Measurements from ENCODE around the gene CNIH1.

CNIH1 gene

GRCh38 chr14:54440873-54441868, at the start of gene CNIH1:
Gene CNIH1 (minus strand): TSS chr14:54441374. CDS start chr14:54441327, 47 bp downstream.
- peak; percentile 94 to 98 for DNase-seq (ENCODE audit: low read depth in 1 of 2, low spot score in 1 of 2)
- no peak for TF ChIP-seq JUND (IDR thresholded peaks at IDR 0.05; ENCODE audit: low read depth)
- in situ Hi-C loops (cut with HindIII; ENCODE audit: low pct_unique_long_range_greater_than_20kb, low sequenced_read_pairs), result no loop called here

DNA sequence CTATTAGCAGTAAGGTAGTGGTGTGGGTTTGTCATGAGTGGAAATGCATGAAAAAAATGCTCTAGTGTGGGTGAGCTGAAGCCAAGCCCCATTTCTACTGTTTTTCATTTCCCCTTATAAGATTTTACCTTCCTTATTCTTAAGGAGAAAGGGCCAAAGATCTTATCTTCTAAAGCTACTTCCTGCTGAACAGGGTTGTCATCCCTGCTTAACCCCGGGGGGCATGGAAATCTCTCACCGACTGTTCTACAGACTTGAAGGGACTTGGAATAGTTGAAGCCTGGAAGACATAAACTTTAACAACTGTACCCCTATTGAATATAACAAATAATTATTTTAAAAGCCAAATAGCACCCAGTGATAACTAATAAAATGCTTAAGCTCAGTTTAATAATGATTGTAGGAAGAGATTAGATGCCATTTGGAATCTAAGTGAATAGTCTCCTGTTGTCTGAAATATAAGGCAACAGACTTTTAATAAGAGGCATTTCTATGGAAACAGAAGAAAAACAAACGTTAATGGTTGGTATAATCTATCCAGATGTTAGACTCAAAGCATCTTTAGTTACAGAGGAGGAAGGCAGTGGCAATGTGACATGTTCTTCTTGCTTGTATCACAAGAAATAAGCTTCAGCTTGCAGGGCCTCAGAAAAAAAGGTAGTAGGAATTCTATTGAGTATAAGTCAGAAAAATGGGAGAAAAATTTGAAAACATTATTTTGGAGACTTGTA, 49.4 kb upstream of the CNIH1 start:
- in situ Hi-C loops (cut with HindIII; ENCODE audit: low pct_unique_long_range_greater_than_20kb, low sequenced_read_pairs), result no loop called here
- peak in 1 of 2 experiments; percentile 83 for DNase-seq (ENCODE audit: low read depth in 1 of 2, low spot score in 1 of 2)
- no peak for TF ChIP-seq JUND (IDR thresholded peaks at IDR 0.05; ENCODE audit: low read depth)

GRCh38 chr14:54489731-54490444, 48.7 kb upstream of the CNIH1 start:
- peak in 1 of 2 experiments; percentile 64 for DNase-seq (ENCODE audit: low read depth in 1 of 2, low spot score in 1 of 2)
- TF ChIP-seq JUND (IDR thresholded peaks at IDR 0.05; ENCODE audit: low read depth), result no peak
- in situ Hi-C loops (cut with HindIII; ENCODE audit: low pct_unique_long_range_greater_than_20kb, low sequenced_read_pairs), result no loop called here

- TF ChIP-seq JUND (IDR thresholded peaks at IDR 0.05; ENCODE audit: low read depth), result no peak
- no peak for DNase-seq (ENCODE audit: low read depth in 1 of 2, low spot score in 1 of 2)
- in situ Hi-C loops (cut with HindIII; ENCODE audit: low pct_unique_long_range_greater_than_20kb, low sequenced_read_pairs), result no loop called here
Measured at GRCh38 chr14:54489318-54489683, 48.1 kb upstream of the CNIH1 start.

DNA sequence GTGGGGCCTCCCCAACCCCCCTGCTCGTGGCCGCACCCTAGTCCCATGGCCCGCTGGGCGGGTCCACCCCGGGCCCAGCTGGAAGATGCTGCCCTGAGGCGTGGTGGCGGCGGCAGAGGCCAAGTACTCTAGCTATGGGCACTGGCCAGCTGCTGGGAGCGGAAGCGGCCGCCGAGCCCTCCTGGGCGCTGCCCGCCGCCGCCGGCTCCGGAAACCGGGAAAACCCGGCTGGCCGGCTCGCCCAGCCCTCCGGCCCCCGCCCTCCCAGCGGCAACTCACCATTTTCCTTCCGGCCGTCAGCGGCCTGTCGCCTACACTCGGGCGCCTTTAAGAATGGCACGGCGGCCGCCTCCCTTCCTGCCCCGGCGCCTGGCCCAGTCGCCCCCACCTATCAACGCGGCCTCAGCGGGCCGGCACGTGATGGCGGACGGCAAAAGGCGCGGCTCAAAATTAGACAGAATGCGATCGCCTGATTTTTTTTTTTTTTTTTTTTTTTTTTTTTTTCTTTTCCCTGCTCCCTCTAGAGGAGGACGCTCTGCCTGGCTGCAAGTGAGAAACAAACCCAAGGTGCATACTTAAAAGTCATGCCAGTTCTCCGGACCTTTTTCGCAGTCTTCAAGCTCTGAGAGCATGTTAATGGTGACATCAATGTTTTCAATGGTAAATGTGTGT, 47.6 kb upstream of the CNIH1 start, which contains the start of gene GMFB:
Gene GMFB, minus strand, starts transcription at position 335 of the 672 bp plus-strand sequence. Its CDS starts 53 bp downstream, at position 282.
- peak; percentile 88 to 96 for DNase-seq (ENCODE audit: low read depth in 1 of 2, low spot score in 1 of 2)
- TF ChIP-seq JUND (IDR thresholded peaks at IDR 0.05; ENCODE audit: low read depth), result no peak
- in situ Hi-C loops (cut with HindIII; ENCODE audit: low pct_unique_long_range_greater_than_20kb, low sequenced_read_pairs), result no loop called here

GRCh38 chr14:54488318-54488645, 47.1 kb upstream of the CNIH1 start:
- no peak for TF ChIP-seq JUND (IDR thresholded peaks at IDR 0.05; ENCODE audit: low read depth)
- no peak for DNase-seq (ENCODE audit: low read depth in 1 of 2, low spot score in 1 of 2)
- in situ Hi-C loops (cut with HindIII; ENCODE audit: low pct_unique_long_range_greater_than_20kb, low sequenced_read_pairs), result no loop called here

DNA sequence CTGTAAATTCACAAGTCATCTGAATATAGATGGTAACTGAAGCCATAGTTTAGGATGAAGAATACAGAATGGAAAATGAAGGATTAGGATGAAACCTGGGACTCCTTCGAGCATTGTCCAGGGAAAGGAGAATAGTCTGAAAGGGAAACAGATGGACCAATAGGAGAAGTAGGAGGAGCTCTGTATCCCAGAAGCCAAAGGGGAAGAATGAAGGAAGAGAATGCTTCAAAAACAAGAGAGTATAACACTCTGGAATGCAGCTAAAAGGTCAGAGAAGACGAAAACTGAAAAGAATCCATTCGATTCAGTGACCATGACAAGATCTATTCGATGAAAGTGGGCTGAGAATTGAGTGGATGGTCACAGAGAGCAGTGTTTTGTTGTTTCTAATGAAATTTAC, 46.6 kb upstream of the CNIH1 start:
- in situ Hi-C loops (cut with HindIII; ENCODE audit: low pct_unique_long_range_greater_than_20kb, low sequenced_read_pairs), result no loop called here
- TF ChIP-seq JUND (IDR thresholded peaks at IDR 0.05; ENCODE audit: low read depth), result no peak
- peak; percentile 70 to 78 for DNase-seq (ENCODE audit: low read depth in 1 of 2, low spot score in 1 of 2)

DNA sequence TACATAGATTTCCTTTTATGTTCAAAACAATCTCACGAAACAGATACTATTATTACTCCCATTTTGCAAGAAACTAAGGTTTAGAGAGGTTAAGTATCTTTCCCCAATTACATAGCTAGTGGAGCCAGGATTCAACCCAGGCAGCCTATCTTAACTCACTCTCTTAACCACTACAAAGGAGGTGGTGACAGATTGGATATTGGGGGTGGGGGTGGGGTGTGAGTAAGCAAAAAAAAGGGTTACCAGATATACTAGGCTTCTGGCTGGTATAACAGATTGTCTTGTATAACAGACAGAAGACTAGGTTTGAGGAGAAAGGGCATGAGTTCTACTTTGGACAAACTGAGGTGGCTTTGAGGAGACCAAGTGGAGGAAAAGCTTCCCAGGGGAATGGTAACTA, 45.5 kb upstream of the CNIH1 start:
- no peak for DNase-seq (ENCODE audit: low read depth in 1 of 2, low spot score in 1 of 2)
- in situ Hi-C loops (cut with HindIII; ENCODE audit: low pct_unique_long_range_greater_than_20kb, low sequenced_read_pairs), result no loop called here
- TF ChIP-seq JUND (IDR thresholded peaks at IDR 0.05; ENCODE audit: low read depth), result no peak

DNA sequence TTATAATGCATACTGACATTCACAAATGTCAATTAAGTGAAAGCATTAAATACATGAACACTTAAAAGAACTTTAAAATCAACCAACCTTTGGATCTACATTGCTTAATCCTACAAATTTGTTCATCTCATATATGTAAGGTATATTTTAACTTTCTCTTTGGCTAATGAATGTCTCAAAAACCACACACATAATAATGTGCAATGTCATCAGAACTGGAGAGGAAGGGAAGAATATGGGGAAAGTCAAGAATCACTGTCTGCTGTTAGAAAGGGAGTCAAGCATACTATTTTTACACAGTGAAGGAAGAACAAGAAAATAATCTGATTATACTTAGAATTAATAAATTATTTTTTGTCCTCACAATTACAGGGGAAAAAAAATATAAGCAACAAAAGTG, 42.7 kb upstream of the CNIH1 start:
- no peak for TF ChIP-seq JUND (IDR thresholded peaks at IDR 0.05; ENCODE audit: low read depth)
- DNase-seq (ENCODE audit: low read depth in 1 of 2, low spot score in 1 of 2), result no peak
- in situ Hi-C loops (cut with HindIII; ENCODE audit: low pct_unique_long_range_greater_than_20kb, low sequenced_read_pairs), result no loop called here

GRCh38 chr14:54483073-54483745, 42.0 kb upstream of the CNIH1 start:
- no peak for DNase-seq (ENCODE audit: low read depth in 1 of 2, low spot score in 1 of 2)
- no peak for TF ChIP-seq JUND (IDR thresholded peaks at IDR 0.05; ENCODE audit: low read depth)
- in situ Hi-C loops (cut with HindIII; ENCODE audit: low pct_unique_long_range_greater_than_20kb, low sequenced_read_pairs), result no loop called here

- TF ChIP-seq JUND (IDR thresholded peaks at IDR 0.05; ENCODE audit: low read depth), result no peak
- in situ Hi-C loops (cut with HindIII; ENCODE audit: low pct_unique_long_range_greater_than_20kb, low sequenced_read_pairs), result no loop called here
- no peak for DNase-seq (ENCODE audit: low read depth in 1 of 2, low spot score in 1 of 2)
Measured at GRCh38 chr14:54481695-54482094, 40.5 kb upstream of the CNIH1 start.
